T-helper 2 cell treated with Interferon-gamma antibody and Interleukin-4, amounts not matched to agents 5 μg/mL and 100 μg/mL, for 36 hours (primary cell): ENCODE results near the gene SLC43A2.

Experiments
- DNase-seq: peaks from one replicate; pipeline ENCODE4 v3.0.0; 2021; ENCODE audit warnings: low spot score
- H3K27ac Mint-ChIP-seq: one replicate; pipeline ENCODE4 v1.8.0; 2021; ENCODE audit warnings: mild to moderate bottlenecking, mixed read lengths
- H3K27me3 Mint-ChIP-seq: one replicate; pipeline ENCODE4 v1.8.0; 2021; ENCODE audit warnings: low read depth, mixed read lengths
- H3K36me3 Mint-ChIP-seq: one replicate; pipeline ENCODE4 v1.8.0; 2021; ENCODE audit warnings: low read depth, mixed read lengths
- H3K4me1 Mint-ChIP-seq: one replicate; pipeline ENCODE4 v1.8.0; 2021; ENCODE audit warnings: low read depth, mixed read lengths
- H3K4me3 Mint-ChIP-seq: one replicate; pipeline ENCODE4 v1.8.0; 2022; ENCODE audit warnings: mild to moderate bottlenecking, moderate library complexity, mixed read lengths
- H3K9me3 Mint-ChIP-seq: one replicate; pipeline ENCODE4 v1.8.0; 2021; ENCODE audit warnings: mixed read lengths

The SLC43A2 gene

GRCh38 chr17:1562176-1562643 is 66.4 kb downstream of the SLC43A2 start:
- H3K9me3 Mint-ChIP-seq: no peaks in the 10 kb centered on the region
- H3K4me3 Mint-ChIP-seq: no peak overlapping the region
- no peak for DNase-seq
- peaks cover 29% of the 10 kb centered on the region for H3K4me1 Mint-ChIP-seq
- no peak overlapping the region for H3K27ac Mint-ChIP-seq
- H3K36me3 Mint-ChIP-seq: peaks cover 7% of the 10 kb centered on the region
- H3K27me3 Mint-ChIP-seq: peaks cover 2% of the 10 kb centered on the region

GRCh38 chr17:1561420-1562175 is 67.0 kb downstream of the SLC43A2 start:
- Mint-ChIP-seq H3K27ac (peak overlapping the region; percentile 52), H3K4me3 (peak overlapping the region; percentile 85), H3K9me3 (no peaks in the 10 kb centered on the region), H3K36me3 (peaks cover 10% of the 10 kb centered on the region), H3K4me1 (peaks cover 30% of the 10 kb centered on the region), H3K27me3 (peaks cover 2% of the 10 kb centered on the region)
- peak; percentile 40 for DNase-seq

DNA sequence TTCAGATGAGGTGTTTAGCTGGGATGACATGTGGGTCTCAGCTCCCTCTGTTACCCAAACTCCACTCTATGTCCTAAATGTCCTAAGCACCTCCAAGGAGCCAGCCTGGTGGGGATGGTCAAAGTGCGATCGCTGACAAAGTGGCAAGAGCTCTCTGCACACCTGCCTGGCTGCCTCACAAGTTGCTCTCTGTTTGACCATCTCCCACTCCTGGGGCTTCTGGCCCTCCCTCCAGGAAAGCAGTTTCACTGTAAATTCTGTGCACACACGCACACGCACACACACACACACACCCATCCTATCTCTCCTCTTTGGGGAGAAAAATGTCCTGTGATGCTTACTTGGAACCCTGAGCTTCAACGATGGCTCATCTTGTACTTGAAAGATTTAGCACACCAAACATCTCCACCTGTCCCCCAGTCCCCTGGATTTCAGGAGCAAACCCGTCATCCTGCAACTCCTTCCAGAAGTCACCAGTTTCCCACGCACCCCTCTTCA is 67.7 kb downstream of the SLC43A2 start:
- no peaks in the 10 kb centered on the region for H3K9me3 Mint-ChIP-seq

DNA sequence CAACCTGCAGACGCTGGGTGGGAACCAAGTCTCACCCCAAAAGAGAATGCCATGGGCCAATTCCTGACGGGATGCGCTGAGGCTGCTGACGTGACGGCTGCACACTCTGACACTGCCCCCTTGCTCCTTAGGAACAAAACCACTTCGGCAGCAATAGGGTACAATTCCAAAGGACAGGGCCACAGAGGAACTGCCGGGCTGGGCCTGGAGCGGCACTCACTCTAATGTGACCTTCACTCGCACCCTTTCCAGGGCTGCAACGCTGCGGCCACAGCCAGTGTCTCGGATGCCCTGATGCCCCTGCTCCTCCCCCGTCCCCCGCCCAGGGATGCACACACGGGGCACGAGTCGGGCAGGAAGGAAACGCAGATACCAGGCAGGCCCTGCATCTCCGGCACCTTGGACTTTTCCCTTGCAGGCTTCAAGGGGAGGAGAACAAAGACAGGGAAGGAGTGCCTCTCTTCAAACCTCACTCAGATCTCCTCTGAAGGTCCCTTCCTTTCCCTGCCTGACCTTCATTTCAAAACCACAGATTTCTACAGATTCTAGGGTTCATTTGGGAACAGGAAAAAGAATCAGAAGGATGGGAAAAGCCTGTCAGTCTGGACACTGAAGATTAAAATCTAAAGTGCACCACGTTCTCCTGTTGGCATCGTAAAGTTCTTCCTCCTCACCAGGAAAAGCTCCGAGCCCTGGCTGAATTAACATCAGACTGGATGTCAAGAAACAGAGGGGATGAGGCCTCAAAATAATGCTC is 68.4 kb downstream of the SLC43A2 start:
- Mint-ChIP-seq H3K4me3 (peak overlapping the region; percentile 85), H3K27ac (no peak overlapping the region), H3K27me3 (peaks cover 2% of the 10 kb centered on the region), H3K9me3 (no peaks in the 10 kb centered on the region), H3K36me3 (peaks cover 15% of the 10 kb centered on the region), H3K4me1 (peaks cover 33% of the 10 kb centered on the region)
- no peak for DNase-seq

More for the DNA sequence above, 67.7 kb downstream of the SLC43A2 start:
- Mint-ChIP-seq H3K27ac (peak overlapping the region; percentile 52), H3K36me3 (peaks cover 15% of the 10 kb centered on the region), H3K4me1 (peaks cover 35% of the 10 kb centered on the region), H3K4me3 (peak overlapping the region; percentile 85), H3K27me3 (peaks cover 2% of the 10 kb centered on the region)
- no peak for DNase-seq

- no peaks in the 10 kb centered on the region for H3K9me3 Mint-ChIP-seq
- H3K36me3 Mint-ChIP-seq: peaks cover 15% of the 10 kb centered on the region
- no peak overlapping the region for H3K27ac Mint-ChIP-seq
- H3K4me1 Mint-ChIP-seq: peaks cover 31% of the 10 kb centered on the region
- peaks cover 2% of the 10 kb centered on the region for H3K27me3 Mint-ChIP-seq
- no peak overlapping the region for H3K4me3 Mint-ChIP-seq
- no peak for DNase-seq
These were observed 69.3 kb downstream of the SLC43A2 start for GRCh38 chr17:1559047-1560043.

DNA sequence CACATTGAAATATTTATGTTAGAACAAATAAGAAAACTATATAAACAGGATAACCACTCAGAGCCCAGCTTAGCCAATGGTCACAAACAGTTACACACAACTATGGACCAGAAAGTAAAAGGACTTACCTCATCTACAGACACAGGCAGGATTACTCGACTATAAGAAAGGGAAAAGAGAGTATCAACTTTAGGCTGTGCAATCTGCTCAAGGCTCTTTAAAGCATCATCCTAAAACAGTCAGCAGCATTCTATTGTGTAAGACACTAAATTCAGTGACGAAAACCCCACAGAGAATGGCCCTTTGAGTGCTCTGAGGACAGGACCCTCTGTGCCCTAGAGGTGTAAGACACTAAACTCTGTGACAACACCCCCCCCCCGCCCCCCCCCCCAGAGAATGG is 70.2 kb downstream of the SLC43A2 start:
- H3K4me3 Mint-ChIP-seq: no peak overlapping the region
- no peaks in the 10 kb centered on the region for H3K27me3 Mint-ChIP-seq
- H3K36me3 Mint-ChIP-seq: peaks cover 13% of the 10 kb centered on the region

DNA sequence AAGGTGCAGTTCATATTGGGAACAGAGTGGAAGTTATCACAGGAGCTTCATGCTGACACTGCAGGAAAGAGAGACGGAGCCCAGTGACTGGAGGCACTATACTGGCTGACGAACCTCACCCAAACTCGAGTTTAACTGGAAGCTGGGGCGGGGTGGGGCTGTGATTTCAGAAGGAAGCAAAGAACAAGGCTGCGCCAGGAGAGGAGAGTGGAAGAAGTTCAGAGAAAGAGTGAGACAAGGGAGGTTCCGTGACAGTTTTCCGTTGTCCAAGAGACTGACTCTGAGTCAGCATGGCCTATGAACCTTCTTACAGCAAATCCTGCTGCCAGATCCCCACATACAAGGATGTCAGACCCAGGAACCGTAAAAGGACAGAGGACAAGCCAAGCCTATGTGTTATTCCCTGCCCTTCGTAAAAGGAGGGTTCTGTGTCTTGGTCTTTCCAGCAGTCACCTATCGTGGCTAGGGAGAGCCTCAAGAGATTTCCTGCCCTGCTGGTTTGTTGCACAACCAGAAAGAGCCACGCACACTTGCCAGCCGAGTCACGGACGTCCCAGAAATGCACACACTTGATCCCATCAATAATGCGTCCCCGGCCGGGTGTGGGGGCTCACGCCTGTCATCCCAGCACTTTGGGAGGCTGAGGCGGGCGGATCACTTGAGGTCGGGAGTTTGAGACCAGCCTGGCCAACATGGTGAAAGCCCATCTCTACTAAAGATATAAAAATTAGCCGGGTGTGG is 71.1 kb downstream of the SLC43A2 start:
- H3K9me3 Mint-ChIP-seq: no peaks in the 10 kb centered on the region
- H3K27me3 Mint-ChIP-seq: no peaks in the 10 kb centered on the region
- H3K36me3 Mint-ChIP-seq: peaks cover 13% of the 10 kb centered on the region
- H3K27ac Mint-ChIP-seq: no peak overlapping the region
- H3K4me3 Mint-ChIP-seq: no peak overlapping the region
- peaks cover 24% of the 10 kb centered on the region for H3K4me1 Mint-ChIP-seq
- DNase-seq: no peak

More for the DNA sequence above, 70.2 kb downstream of the SLC43A2 start:
- Mint-ChIP-seq H3K4me1 (peaks cover 24% of the 10 kb centered on the region), H3K27ac (no peak overlapping the region), H3K9me3 (no peaks in the 10 kb centered on the region)
- no peak for DNase-seq

- Mint-ChIP-seq H3K36me3 (peaks cover 14% of the 10 kb centered on the region), H3K4me3 (no peak overlapping the region), H3K9me3 (no peaks in the 10 kb centered on the region), H3K27me3 (no peaks in the 10 kb centered on the region), H3K4me1 (peaks cover 15% of the 10 kb centered on the region), H3K27ac (no peak overlapping the region)
- no peak for DNase-seq
These were observed 72.8 kb downstream of the SLC43A2 start for GRCh38 chr17:1555651-1556471.

DNA sequence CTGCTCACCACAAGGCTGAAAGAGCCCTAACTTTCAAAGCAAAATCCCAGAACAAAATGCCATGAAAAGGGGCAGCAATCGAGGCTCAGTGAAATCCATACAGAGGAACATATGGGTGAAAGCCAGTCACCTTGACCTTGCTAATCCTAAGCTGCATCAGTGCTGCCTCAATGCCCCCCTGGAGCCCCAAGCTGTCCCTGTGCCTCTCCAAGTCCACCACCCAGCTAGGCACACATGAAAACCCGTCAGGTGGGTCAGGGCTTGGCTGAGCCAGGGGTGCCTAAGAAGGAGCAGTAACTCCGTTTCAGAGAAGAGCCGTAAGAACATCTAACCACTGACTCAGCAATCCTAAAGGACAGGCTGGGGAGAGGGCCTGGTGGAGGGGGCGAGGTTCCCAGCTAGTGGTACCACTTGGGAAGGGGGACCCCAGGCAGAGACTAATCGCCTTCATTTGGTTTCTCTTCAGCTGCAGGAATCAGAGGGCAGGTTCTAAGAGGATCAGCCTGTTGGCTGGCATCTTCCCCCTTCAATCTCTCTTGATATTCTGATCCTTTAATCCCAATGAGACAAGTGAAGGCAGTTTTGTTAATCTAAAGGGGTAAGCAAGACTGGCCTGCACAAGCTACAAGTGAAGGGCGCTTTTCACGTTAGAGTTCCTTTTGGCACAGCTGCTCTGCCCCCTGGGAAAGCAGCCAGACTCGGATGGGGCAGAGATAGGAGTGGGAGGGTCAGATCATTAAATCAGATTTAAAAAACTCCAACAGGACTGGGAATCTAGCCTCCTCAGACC is 73.7 kb downstream of the SLC43A2 start:
- no peak for DNase-seq
- Mint-ChIP-seq H3K9me3 (no peaks in the 10 kb centered on the region), H3K27ac (no peak overlapping the region), H3K4me1 (peaks cover 16% of the 10 kb centered on the region), H3K36me3 (peaks cover 22% of the 10 kb centered on the region), H3K27me3 (no peaks in the 10 kb centered on the region), H3K4me3 (no peak overlapping the region)

DNA sequence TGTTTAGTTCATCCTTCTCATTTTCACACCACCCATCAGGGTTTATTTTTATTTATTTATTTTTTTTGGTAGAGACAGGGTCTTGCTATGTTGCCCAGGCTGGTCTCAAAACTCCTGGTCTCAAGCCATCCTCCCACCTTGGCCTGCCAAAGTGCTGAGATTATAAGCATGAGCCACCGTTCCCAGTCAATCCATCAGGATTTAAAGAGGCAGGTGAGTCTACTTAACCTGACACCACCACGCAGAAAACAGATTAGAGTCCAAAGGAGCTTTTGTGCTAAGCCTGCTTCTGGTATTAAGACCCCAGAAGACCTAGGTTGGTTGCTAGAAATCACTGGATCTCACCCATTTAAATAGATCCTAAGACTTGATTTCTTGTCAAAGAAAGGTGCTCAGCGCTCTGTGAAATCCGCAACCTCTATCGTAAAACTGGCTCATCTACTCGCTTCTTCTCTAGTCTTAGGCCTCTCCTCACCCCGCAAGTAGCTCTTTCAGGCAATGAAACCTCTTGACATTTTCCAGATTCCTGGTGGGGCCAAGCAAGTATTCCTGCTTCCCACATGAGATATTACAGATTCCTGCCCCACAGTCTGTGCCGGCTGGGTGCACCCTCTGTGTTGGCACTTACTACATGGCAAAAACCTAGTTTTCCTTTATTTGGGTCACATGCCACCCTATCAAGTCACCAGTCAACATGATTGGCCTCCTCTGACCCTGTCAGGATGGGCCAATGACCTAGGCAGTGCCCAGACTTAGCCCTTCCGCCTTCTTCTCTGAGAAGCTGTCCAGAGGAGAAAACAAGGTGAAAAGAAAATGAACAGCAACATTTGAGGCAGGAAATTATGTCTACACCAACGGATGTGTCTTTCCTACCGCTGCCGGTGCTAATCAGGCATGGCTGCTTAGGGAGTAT is 75.0 kb downstream of the SLC43A2 start:
- H3K9me3 Mint-ChIP-seq: no peaks in the 10 kb centered on the region

DNA sequence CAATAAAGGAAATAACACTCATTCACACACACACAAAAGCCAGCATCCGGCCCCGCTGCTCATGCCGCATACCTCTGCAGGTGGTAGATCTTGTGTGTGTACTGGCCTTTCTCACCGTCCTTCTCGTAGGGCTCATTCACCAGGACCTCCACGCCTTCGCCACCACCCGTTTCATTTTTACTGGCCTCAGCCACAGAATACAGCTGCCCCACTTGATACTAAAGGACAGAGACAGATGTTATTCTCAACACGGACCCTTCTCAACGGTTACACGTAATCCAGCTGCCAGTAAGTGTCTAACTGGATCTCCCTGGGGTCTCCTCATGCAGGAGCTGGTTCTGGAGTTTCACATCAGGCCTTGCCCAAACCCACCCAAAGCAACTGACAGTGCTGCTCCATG is 75.7 kb downstream of the SLC43A2 start:
- Mint-ChIP-seq H3K27me3 (no peaks in the 10 kb centered on the region), H3K4me3 (no peak overlapping the region), H3K36me3 (peaks cover 25% of the 10 kb centered on the region), H3K4me1 (peaks cover 15% of the 10 kb centered on the region), H3K9me3 (no peaks in the 10 kb centered on the region), H3K27ac (no peak overlapping the region)
- no peak for DNase-seq

More for the DNA sequence above, 75.0 kb downstream of the SLC43A2 start:
- Mint-ChIP-seq H3K27ac (peak overlapping the region; percentile 27), H3K4me1 (peaks cover 15% of the 10 kb centered on the region), H3K4me3 (no peak overlapping the region), H3K27me3 (no peaks in the 10 kb centered on the region), H3K36me3 (peaks cover 25% of the 10 kb centered on the region)
- no peak for DNase-seq
